PC-9 (cell line): ENCODE results near the gene F7. TPM values are rescaled to one million over a fixed set of nuclear protein-coding genes. Genes with fewer than 3 reads are reported as not detected.
"Not testable (repeated sequence)": the region's sequence is repeated elsewhere in the genome, so short reads cannot be mapped to it uniquely, and the experiment has no call there.

Source experiments
- BruUV-seq: library from RNA; stranded (reverse); fragments of 400-500 nt; replicated peaks from 2 replicates; lab custom pipeline; 2021; lab: Mats Ljungman, UMichigan
- CTCF ChIA-PET: fragments of 300-600 bp; sonication (Branson Sonifier 250); formaldehyde crosslinking; loops from one replicate; lab custom pipeline; 2022; ENCODE audit warnings: antibody characterized with exemption; lab: Charles Lee
- POLR2A ChIA-PET: fragments of 300-600 bp; sonication (Branson Sonifier 250); formaldehyde crosslinking; loops from one replicate; lab custom pipeline; 2022; ENCODE audit warnings: antibody characterized with exemption; ENCODE audit not compliant: unreplicated experiment; lab: Charles Lee
- DNase-seq, 2 experiments: peaks; one replicate each; pipeline versions ENCODE4 v3.0.0 to v3.0.0-alpha.2; 2015 to 2022; ENCODE audit warnings: mixed read lengths in 1 of 2
- H2AFZ ChIP-seq: fragments of 200-600 bp; sonication (generic); 2 replicates; pipeline ENCODE4 v1.8.1; 2017; ENCODE audit warnings: antibody characterized with exemption
- H3F3A ChIP-seq: fragments of 200-600 bp; sonication (generic); 2 replicates; pipeline ENCODE4 v1.8.1; 2017; ENCODE audit warnings: antibody characterized with exemption, mild to moderate bottlenecking, low read depth; ENCODE audit not compliant: insufficient read depth
- H3K27ac ChIP-seq: fragments of 200-600 bp; sonication (generic); 2 replicates; pipeline ENCODE4 v1.6.1; 2016; ENCODE audit warnings: mixed run types
- H3K27me3 ChIP-seq: fragments of 200-600 bp; sonication (generic); 2 replicates; pipeline ENCODE4 v1.6.1; 2016; ENCODE audit warnings: low read depth, mixed run types; ENCODE audit not compliant: insufficient read depth
- H3K36me3 ChIP-seq: fragments of 200-600 bp; sonication (generic); 2 replicates; pipeline ENCODE4 v1.6.1; 2016; ENCODE audit warnings: low read depth, mixed run types
- H3K4me1 ChIP-seq: fragments of 200-600 bp; sonication (generic); replicated peaks from 2 replicates; pipeline ENCODE4 v1.6.1; 2016; ENCODE audit warnings: mixed run types; ENCODE audit not compliant: insufficient read depth
- H3K4me2 ChIP-seq: fragments of 200-600 bp; sonication (generic); 2 replicates; pipeline ENCODE4 v1.6.1; 2017; ENCODE audit warnings: mixed run types
- H3K4me3 ChIP-seq: fragments of 200-600 bp; sonication (generic); 2 replicates; pipeline ENCODE4 v1.6.1; 2016; ENCODE audit warnings: mixed run types
- H3K79me2 ChIP-seq: fragments of 200-600 bp; sonication (generic); 2 replicates; pipeline ENCODE4 v1.6.1; 2017; ENCODE audit warnings: low read depth, mixed run types
- H3K9me2 ChIP-seq: fragments of 200-600 bp; sonication (generic); 2 replicates; pipeline ENCODE4 v1.8.1; 2017; ENCODE audit warnings: mild to moderate bottlenecking; ENCODE audit not compliant: insufficient read depth
- H3K9me3 ChIP-seq: fragments of 200-600 bp; sonication (generic); 2 replicates; pipeline ENCODE4 v1.8.1; 2016; ENCODE audit warnings: low read depth; ENCODE audit not compliant: insufficient read depth
- H4K20me1 ChIP-seq: fragments of 200-600 bp; sonication (generic); 2 replicates; pipeline ENCODE4 v1.8.1; 2017; ENCODE audit not compliant: insufficient read depth
- EZH2 ChIP-seq: fragments of 200-600 bp; sonication (generic); IDR thresholded peaks from 2 replicates; pipeline ENCODE4 v1.8.0; 2017; ENCODE audit warnings: antibody characterized with exemption, low read depth
- intact Hi-C: fragments of 100-400 bp; cut with micrococcal nuclease; formaldehyde crosslinking; loops from one replicate; pipeline ENCODE4 v1.10.0; 2022; ENCODE audit not compliant: unreplicated experiment
- total RNA-seq: library from RNA; stranded (reverse); gene quantifications from 2 replicates; pipeline ENCODE4 v1.2.3, GENCODE V29; 2021
- TF ChIP-seq, protein P1 (sequence below): fragments of 200-600 bp; sonication (generic); conservative IDR thresholded peaks from 2 replicates; pipeline ENCODE4 v1.6.1; 2017; ENCODE audit warnings: mixed run types, antibody characterized with exemption, mild to moderate bottlenecking, moderate library complexity

F7 gene
- total RNA-seq, 1 experiment from 2014 or later, result not detected

DNA sequence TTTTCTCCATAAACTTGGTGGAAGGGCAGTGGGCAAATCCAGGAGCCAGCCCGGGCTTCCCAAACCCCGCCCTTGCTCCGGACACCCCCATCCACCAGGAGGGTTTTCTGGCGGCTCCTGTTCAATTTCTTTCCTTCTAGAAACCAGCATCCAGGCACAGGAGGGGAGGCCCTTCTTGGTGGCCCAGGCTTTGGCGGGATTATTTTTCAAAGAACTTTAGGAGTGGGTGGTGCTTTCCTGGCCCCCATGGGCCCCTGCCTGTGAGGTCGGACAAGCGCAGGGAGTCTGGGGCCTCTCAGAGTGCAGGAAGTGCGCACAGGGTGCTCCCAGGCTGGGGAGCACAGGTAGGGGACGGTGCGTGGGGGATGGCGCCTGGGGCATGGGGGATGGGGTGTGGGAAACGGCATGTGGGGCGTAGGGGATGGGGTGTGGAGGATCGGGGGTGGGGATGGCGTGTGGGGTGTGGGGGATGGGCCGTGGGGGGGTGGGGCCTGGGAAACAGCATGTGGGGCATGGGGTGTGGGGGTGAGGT, 396 bp downstream of the F7 start:
- H3K27me3 ChIP-seq, result no peaks in the 10 kb centered on the region
- H3K4me2 ChIP-seq, result peak overlapping the region; percentile 48; the same call in 1 of the 2 replicates
- H3K9me3 ChIP-seq, result no peaks in the 10 kb centered on the region
- peaks cover 8% of the 10 kb centered on the region for H3K4me1 ChIP-seq
- CTCF ChIA-PET, result no interaction called here
- peaks cover 19% of the 10 kb centered on the region for H3F3A ChIP-seq
- H3K36me3 ChIP-seq, result no peaks in the 10 kb centered on the region
- no peak overlapping the region for H3K4me3 ChIP-seq
- no peaks in the 10 kb centered on the region; the same call in 1 of the 2 replicates for H4K20me1 ChIP-seq
- no peak for DNase-seq
- no peak overlapping the region for H2AFZ ChIP-seq
- intact Hi-C loops, result no loop called here
- POLR2A ChIA-PET, result no interaction called here
- H3K79me2 ChIP-seq, result no peaks in the 10 kb centered on the region
- no TSS peak for BruUV-seq
- no peaks in the 10 kb centered on the region for H3K9me2 ChIP-seq
- no peak for TF ChIP-seq EZH2
- TF ChIP-seq, protein P1, sequence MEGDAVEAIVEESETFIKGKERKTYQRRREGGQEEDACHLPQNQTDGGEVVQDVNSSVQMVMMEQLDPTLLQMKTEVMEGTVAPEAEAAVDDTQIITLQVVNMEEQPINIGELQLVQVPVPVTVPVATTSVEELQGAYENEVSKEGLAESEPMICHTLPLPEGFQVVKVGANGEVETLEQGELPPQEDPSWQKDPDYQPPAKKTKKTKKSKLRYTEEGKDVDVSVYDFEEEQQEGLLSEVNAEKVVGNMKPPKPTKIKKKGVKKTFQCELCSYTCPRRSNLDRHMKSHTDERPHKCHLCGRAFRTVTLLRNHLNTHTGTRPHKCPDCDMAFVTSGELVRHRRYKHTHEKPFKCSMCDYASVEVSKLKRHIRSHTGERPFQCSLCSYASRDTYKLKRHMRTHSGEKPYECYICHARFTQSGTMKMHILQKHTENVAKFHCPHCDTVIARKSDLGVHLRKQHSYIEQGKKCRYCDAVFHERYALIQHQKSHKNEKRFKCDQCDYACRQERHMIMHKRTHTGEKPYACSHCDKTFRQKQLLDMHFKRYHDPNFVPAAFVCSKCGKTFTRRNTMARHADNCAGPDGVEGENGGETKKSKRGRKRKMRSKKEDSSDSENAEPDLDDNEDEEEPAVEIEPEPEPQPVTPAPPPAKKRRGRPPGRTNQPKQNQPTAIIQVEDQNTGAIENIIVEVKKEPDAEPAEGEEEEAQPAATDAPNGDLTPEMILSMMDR, result no peak
- no peak overlapping the region for H3K27ac ChIP-seq

DNA sequence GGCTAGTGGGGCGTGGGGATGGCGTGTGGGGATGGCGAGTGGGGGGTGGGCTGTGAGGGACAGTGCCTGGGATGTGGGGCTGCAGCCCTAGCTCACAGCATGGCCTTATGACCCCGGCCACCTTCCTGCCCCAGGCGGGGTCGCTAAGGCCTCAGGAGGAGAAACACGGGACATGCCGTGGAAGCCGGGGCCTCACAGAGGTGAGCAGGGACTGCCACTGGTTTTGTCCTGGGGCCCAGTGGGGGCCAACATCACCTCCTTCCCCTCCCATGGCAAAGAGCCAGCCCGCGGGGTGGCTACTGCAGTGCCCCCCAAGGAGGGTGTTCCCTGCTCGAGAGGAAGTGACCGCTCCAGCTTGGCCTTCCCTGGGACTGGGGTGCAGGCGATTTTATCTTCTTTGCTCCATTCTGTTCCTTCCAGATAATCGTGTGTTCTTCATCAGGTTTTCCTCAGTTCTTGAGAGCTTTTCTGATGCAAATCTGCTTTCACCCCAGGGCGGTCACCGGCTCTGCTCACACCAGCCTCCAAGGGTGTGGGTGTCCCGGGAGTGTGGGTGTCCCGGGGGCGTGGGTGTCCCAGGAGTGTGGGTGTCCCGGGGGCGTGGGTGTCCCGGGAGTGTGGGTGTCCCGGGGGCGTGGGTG, 1.2 kb downstream of the F7 start:
- Histone ChIP-seq H3K9me2 (no peaks in the 10 kb centered on the region), H3F3A (peaks cover 19% of the 10 kb centered on the region), H3K9me3 (no peaks in the 10 kb centered on the region), H2AFZ (no peak overlapping the region), H3K4me2 (no peak overlapping the region), H3K36me3 (no peaks in the 10 kb centered on the region), H3K4me3 (no peak overlapping the region), H3K27ac (no peak overlapping the region), H3K4me1 (peaks cover 8% of the 10 kb centered on the region), H3K79me2 (no peaks in the 10 kb centered on the region), H3K27me3 (no peaks in the 10 kb centered on the region), H4K20me1 (no peaks in the 10 kb centered on the region; the same call in 1 of the 2 replicates)
- TF ChIP-seq, protein P1, result no peak
- no peak for TF ChIP-seq EZH2
- intact Hi-C loops, result no loop called here
- no peak for DNase-seq
- BruUV-seq, result no TSS peak
- ChIA-PET POLR2A (no interaction called here), CTCF (no interaction called here)

DNA sequence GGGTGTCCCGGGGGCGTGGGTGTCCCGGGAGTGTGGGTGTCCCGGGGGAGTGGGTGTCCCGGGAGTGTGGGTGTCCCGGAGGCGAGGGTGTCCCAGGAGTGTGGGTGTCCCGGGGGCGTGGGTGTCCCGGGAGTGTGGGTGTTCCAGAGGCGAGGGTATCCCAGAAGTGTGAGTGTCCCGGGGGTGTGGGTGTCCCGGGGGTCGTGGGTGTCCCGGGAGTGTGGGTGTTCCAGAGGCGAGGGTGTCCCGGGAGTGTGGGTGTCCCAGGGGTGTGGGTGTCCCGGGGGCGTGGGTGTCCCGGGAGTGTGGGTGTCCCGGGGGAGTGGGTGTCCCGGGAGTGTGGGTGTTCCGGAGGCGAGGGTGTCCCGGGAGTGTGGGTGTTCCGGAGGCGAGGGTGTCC, 2.9 kb downstream of the F7 start:
- H3K4me2 ChIP-seq, H3K4me3 ChIP-seq, H3K36me3 ChIP-seq, H3K27ac ChIP-seq, H3K9me3 ChIP-seq, H3K4me1 ChIP-seq, POLR2A ChIA-PET, CTCF ChIA-PET, H3K9me2 ChIP-seq, DNase-seq, H2AFZ ChIP-seq, intact Hi-C loops, H3K79me2 ChIP-seq, BruUV-seq, H4K20me1 ChIP-seq, H3K27me3 ChIP-seq: not testable (repeated sequence)
- H3F3A ChIP-seq, result peaks cover 19% of the 10 kb centered on the region
